NCI-H2196 (cell line): ENCODE measurements around the gene NMBR.
A peak's percentile ranks its signal among the peaks of the same experiment; 100 is the strongest.
"Not testable (repeated sequence)": the region's sequence is repeated elsewhere in the genome, so short reads cannot be mapped to it uniquely, and the experiment has no call there.

Source experiments
- DNase-seq: peaks from one replicate; lab custom pipeline; 2025; ENCODE audit not compliant: unreplicated experiment; lab: John Stamatoyannopoulos, UW

The NMBR gene

DNA sequence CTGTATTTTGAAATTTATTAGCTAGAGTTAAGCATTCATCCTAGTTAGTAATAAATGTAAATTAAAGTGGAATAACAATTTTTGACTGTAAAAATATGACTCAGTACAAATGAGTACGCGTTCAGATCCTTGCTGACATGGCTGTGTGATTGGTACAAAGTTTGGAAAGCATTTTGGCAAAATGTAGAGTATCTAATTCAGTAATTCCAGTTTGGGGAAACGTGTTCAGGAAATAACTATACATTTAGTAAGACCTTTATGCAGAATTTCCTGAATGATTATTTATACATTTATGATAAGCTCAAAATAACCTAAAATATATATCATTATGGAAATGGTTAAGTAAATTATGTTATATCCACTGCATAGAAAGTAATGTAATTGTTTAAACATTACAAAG is 8.2 kb upstream of the NMBR start:
- DNase-seq, result no peak

DNA sequence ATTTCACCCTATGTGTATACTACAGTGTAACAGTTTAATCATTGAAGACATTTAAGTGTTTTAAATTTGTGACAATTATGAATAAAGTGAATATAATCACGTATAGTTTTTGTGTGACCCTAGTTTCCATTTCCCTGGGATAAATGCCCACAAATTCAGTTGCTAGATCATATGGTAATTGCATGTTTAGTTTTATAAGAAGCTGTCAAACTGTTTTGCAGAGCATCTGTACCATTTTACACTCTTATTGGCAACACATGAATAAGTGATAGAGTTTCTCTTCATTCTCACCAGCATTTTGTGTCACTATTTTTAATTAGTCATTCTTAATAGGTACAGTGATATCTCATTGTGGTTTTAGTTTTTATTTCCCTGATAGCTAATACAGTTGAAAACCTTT is 7.4 kb upstream of the NMBR start:
- no peak for DNase-seq

GRCh38 chr6:142153196-142153595 is 6.3 kb upstream of the NMBR start:
- DNase-seq, result no peak

DNA sequence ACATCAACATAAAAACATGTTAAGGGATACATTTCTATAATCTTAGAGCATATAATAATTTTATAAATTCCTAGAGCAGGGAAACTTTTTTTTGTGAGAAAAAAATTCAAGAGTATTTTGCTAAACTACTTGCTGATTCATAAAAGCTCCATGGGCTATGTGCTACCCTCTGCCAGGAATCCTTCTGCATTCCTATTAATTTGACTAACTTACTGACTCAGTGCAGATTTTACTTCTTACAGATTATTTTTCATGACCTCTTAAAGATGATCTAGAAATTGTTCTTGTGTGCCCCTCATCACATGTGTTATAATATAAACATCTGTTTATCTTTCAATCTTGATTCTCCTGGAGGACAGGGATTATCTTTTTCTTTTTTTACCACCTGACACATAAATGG is 5.8 kb upstream of the NMBR start:
- DNase-seq, result no peak

DNA sequence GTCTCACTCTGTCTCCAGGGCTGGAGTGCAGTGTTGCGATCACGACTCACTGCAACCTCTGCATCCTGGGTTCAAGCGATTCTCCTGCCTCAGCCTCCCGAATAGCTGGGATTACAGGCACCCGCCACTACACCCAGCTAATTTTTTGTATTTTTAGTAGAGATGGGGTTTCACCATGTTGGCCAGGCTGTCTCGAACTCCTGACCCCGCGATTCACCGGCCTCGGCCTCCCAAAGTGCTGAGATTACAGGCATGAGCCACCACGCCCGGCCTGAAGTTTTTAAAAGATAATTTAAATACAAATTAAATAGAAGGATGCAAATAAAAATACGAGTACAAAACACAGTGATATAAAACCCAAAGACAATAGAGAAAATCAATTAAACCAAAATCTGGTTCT is 5.4 kb downstream of the NMBR start:
- not testable (repeated sequence) for DNase-seq

GRCh38 chr6:142138876-142139275 is 8.0 kb downstream of the NMBR start:
- DNase-seq, result no peak

DNA sequence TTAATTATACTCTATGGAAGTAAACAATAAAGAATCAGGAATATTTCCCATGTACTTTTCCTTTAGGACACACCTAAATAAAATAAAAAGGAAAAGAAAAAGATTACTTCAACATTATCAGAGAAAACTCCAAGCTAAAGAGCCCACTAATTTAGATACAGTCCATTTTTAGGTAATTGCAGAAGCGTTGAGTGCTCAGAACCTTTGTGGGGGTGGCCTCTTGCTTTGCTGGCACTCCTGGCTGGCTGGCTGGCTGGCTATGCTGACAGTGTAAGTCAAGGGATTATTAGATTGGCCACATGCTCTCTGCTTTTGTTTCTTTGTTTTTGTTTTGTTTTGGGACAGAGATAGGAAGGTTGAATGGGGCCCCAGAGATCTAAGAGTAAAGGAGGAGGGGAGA is 14.3 kb downstream of the NMBR start, which contains the start of gene GJE1:
GJE1 (plus strand) TSS at position 301 of the 400 bp plus-strand sequence. CDS start 234 bp downstream, outside the sequence.
- no peak for DNase-seq

- DNase-seq, result no peak
These were observed 16.1 kb downstream of the NMBR start for GRCh38 chr6:142130814-142131213.

GRCh38 chr6:142121342-142121741 is 25.6 kb downstream of the NMBR start:
- DNase-seq, result no peak

DNA sequence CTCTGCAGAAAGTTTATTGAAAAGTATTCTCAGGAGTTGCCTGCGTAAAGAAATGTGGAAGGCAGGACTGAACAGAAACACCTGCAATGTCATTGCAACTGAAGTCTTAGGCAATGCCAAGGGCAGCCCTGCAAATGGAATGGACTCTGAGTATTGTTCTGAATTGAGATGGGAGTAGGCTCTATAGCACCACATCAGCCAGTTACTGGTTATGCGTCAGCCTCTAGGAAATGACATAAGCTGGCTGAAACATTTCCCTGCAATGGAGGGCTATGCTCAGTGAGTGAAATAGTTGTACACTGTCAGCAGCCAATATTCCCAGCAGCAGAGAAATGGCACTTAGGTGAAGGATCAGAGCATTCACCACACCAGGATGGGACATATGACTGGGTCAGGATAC is 28.0 kb downstream of the NMBR start:
- DNase-seq, result no peak

GRCh38 chr6:142118328-142118727 is 28.6 kb downstream of the NMBR start:
- no peak for DNase-seq

- DNase-seq, result no peak
These were observed 29.6 kb downstream of the NMBR start for GRCh38 chr6:142117366-142117765.

DNA sequence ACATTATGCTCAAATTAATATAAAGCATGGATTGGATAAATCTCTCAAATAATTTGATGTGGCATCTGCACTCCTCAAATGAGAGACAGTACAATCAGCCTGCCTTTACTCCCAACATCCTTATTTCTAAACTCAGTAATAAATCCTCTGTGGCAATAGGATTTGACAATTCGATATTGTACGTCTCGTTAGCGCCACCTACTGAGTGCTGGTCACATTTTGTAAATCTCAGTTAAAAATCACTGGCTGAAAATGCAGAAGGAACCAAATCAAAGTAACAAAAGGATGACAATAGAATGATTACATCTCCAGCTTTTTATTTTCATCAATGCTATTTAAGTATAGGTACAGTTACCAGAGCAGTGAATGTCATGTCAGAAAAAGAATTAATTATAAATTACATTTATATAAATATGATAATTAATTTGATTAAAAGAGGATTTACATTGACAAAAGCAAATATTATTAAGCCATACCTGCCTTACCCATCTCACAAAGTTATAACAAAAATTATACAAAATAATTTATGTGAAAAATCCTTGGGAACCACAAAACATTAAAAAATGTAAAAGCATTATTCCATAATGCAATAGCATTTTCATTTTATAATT is 34.4 kb downstream of the NMBR start:
- DNase-seq, result peak; percentile 72

- not testable (repeated sequence) for DNase-seq
These were observed 36.1 kb downstream of the NMBR start for GRCh38 chr6:142110820-142111219.

DNA sequence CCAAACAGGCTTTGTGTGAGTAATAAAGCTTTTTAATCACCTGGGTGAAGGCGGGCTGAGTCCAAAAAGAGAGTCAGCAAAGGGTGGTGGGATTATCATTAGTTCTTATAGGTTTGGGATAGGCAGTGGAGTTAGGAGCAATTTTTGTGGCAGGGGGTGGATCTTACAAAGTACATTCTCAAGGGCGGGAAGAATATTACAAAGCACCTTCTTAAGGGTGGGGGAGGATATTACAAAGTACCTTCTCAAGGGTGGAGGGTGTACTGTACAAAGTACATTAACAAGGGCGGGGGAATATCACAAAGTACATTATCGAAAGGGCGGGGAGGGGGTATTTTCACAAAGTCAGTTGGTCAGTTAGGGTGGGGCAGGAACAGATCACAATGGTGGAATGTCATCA is 42.1 kb downstream of the NMBR start:
- not testable (repeated sequence) for DNase-seq

DNA sequence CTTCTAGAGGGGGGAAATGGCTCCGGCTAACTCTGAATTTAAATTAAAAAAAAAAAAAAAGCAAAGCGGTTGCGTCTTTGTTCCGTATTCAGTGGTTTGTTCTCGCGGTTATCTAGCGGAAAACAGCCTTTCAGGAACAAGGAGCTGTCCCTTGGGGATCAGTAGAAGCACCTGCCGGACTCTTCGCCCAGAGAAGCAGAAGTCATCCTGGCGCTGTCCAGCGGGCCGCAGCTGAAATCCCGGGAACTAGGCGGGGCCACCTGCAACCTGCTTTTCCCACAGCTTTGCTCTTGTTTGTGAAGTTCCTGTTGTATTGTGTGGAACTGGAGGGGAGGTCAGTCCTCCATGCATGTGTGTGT is 58.1 kb downstream of the NMBR start:
- no peak for DNase-seq

DNA sequence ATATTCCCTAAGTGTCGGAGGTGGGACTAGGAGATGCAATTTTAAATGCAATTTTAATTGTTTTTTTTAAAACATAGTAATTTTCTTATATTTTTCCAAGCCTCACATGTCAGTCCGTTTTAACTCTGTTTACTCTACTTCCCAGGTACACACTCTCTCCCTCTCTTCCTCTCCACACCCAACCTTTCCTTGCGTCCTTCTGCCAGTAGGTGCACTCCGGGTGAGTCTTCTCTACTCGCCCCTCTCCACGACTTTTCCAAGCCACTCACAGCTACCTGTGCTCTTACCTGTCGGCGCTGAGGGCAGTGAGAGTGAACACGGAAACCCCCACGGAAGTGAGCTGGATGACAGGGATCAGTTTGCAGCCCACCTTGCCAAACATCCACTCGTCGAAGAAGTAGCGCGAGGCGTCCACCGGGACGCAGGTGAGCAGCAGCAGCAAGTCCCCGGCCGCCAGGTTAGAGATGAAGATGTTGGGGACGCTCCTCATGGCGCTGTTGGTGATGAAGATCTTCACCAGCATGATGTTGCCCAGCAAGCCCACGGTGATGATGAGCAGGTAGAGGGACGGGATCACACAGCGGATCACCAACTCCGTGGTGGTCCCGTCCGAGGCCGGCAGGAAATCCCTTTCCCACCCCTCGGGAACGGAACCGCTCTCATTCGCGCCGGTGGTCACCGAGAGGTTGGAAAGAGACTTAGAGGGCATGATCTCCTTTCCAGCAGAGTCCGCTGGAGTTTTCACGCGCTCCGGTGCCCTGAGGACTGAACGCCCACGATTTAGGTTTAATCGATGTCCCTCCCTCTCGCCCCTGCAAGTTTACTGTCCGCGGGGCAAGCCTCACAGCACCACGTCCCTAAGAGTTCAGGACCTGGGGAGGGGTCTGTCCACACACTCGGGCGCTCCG is 58.7 kb downstream of the NMBR start:
- no peak for DNase-seq

- DNase-seq, result no peak
These were observed 67.8 kb downstream of the NMBR start for GRCh38 chr6:142079130-142079529.

GRCh38 chr6:142075516-142076101 is 71.3 kb downstream of the NMBR start:
- no peak for DNase-seq

DNA sequence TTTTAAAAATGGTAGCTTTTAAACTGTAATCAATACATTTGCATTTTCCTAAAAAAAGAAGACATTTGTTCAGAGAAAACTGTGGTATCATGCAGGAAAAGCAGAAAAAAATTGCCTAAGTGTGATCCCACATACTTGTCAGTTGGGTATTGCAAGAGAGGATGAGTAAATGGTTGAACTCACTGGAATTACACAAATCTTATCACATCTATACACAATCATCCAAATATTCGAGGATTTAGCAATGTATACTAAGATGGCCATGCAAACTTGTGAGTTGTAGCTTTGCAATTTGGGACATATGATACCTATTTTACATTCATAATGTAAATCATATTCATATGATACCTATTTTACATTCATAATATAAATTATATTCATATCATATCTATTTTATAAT is 72.4 kb downstream of the NMBR start:
- DNase-seq, result no peak

- DNase-seq, result no peak
These were observed 74.9 kb downstream of the NMBR start for GRCh38 chr6:142071981-142072380.

GRCh38 chr6:142068416-142068815 is 78.5 kb downstream of the NMBR start:
- no peak for DNase-seq
